GDM1 (cell line): ENCODE results near the gene NUDT8.
"Not testable (repeated sequence)": the region's sequence is repeated elsewhere in the genome, so short reads cannot be mapped to it uniquely, and the experiment has no call there.

Experiments used
- DNase-seq: peaks from one replicate; lab custom pipeline; 2025; lab: John Stamatoyannopoulos, UW

NUDT8 gene

GRCh38 chr11:67588899-67589415, 40.8 kb downstream of the NUDT8 start:
- not testable (repeated sequence) for DNase-seq

DNA sequence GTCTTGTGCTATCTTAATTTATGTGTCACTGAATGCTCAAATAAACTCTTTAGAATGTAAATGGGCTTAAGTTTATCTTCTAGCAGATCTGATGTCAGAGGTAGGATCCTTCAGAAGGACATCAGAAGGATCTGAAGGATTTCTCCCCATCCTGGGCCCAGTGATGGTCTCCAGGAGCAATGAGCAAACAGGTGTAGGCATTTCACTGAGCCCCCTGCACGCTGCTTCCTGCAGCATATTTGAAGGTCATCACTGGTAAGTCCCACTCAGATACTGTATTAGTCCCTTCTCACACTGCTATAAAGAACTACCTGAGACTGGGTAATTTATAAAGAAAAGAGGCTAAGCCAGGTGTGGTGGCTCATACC, 41.6 kb downstream of the NUDT8 start:
- no peak for DNase-seq

DNA sequence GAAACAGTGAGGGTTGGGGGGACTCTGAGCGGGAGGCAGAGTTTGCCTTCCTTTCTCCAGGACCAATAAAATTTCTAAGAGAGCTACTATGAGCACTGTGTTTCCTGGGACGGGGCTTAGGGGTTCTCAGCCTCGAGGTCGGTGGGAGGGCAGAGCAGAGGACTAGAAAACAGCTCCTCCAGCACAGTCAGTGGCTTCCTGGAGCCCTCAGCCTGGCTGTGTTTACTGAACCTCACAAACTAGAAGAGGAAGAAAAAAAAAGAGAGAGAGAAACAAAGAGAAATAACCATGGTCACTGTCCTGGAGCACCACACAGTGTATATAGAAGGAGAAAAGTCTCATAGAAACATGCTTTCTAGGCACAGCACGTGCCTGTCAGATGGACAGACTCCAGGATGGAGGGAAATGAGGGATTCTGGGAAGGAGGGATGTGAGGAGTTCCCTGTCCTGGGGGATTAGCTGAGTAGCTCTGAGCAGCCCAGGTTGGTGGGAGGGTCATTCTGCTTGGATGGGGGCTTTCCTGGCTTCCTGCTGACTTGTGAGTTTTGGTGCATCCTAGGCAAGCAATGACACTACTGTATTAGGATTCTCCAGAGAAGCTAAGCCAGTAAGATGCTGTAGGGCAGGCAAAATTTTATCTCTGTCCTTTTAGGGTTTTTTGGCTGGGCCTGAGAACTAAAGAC, 43.0 kb downstream of the NUDT8 start:
- no peak for DNase-seq

GRCh38 chr11:67585911-67586310, 43.8 kb downstream of the NUDT8 start:
- DNase-seq, result no peak

DNA sequence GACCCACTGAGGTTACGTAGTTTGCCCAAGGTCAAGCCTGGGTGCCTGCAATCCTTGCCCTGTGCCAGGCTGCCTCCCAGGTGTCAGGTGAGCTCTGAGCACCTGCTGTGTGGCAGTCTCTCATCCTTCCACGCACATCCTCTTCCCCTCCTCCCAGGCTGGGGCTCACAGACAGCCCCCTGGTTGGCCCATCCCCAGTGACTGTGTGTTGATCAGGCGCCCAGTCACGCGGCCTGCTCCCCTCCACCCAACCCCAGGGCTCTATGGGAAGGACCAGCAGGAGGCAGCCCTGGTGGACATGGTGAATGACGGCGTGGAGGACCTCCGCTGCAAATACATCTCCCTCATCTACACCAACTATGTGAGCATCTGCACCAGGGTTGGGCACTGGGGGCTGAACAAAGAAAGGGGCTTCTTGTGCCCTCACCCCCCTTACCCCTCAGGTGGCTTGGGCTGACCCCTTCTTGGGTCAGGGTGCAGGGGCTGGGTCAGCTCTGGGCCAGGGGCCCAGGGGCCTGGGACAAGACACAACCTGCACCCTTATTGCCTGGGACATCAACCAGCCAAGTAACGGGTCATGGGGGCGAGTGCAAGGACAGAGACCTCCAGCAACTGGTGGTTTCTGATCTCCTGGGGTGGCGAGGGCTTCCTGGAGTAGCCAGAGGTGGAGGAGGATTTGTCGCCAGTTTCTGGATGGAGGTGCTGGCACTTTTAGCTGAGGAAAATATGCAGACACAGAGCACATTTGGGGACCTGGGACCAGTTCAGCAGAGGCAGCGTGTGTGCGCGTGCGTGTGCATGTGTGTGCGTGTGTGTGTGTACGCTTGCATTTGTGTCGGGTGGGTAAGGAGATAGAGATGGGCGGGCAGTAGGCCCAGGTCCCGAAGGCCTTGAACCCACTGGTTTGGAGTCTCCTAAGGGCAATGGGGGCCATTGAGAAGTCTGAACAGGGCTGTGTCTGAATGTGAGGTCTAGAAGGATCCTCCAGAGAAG, 44.6 kb downstream of the NUDT8 start:
- no peak for DNase-seq

DNA sequence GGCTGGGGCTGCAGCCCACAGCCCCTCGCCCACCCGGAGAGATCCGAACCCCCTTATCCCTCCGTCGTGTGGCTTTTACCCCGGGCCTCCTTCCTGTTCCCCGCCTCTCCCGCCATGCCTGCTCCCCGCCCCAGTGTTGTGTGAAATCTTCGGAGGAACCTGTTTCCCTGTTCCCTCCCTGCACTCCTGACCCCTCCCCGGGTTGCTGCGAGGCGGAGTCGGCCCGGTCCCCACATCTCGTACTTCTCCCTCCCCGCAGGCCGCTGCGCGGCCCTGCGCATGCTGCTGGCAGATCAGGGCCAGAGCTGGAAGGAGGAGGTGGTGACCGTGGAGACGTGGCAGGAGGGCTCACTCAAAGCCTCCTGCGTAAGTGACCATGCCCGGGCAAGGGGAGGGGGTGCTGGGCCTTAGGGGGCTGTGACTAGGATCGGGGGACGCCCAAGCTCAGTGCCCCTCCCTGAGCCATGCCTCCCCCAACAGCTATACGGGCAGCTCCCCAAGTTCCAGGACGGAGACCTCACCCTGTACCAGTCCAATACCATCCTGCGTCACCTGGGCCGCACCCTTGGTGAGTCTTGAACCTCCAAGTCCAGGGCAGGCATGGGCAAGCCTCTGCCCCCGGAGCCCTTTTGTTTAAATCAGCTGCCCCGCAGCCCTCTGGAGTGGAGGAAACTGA, 45.4 kb downstream of the NUDT8 start:
- DNase-seq, result peak; percentile 56

- peak; percentile 92 for DNase-seq
Observed at GRCh38 chr11:67583247-67584204, 46.2 kb downstream of the NUDT8 start, which contains the start of gene GSTP1. Gene GSTP1 (plus strand): TSS chr11:67583812. CDS start chr11:67583844, 32 bp downstream.

DNA sequence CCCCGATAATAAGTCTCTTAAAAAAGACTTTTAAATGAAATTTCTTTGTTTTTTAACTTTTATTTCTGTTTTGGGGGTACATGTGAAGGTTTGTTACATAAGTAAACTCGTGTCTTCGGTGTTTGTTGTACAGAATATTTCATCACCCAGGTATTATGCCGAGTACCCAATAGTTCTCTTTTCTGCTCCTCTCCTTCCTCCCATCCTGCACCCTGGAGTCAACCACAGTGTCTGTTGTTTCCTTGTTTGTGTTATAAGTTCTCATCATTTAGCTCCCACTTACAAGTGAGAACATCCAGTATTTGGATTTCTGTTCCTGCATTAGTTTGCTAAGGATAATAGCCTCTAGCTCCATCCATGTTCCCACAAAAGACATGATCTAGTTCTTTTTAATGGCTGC, 47.7 kb downstream of the NUDT8 start:
- no peak for DNase-seq

- DNase-seq, result no peak
Observed at GRCh38 chr11:67581469-67581868, 48.3 kb downstream of the NUDT8 start.

DNA sequence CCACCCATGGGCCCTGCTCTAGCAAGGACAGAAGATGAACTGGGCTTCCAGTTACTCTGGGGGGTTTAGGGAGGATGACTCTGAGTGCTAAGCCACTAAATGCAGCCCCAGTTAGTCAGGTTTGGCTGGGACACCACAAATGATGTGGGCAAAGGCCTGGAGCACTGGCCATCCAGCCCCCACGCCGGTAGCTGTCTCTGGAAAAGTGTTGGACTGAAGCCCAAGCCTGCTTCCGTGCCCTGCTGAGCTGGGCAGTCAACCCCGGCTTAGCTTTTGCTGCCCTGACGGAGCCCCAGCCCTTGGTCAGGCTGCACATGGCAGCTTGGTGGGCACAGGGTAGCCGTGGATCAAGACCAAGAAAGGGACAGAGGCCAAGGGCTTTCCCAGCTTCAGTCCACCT, 51.8 kb downstream of the NUDT8 start:
- no peak for DNase-seq
